Renal pelvis (tissue), 4 donors: ENCODE data around the gene ANKRD23. TPM values are rescaled to one million over a fixed set of nuclear protein-coding genes. Genes with fewer than 3 reads are reported as not detected.
A peak's percentile ranks its signal among the peaks of the same experiment; 100 is the strongest.
"Not testable (repeated sequence)": the region's sequence is repeated elsewhere in the genome, so short reads cannot be mapped to it uniquely, and the experiment has no call there.

Source experiments
- DNase-seq: peaks from one replicate; pipeline ENCODE4 v3.0.0-alpha.2; 2013
- polyA plus RNA-seq, 3 donors: library from polyadenylated mRNA; unstranded; fragments of 120-200 nt; gene quantifications; one replicate each; pipeline ENCODE4 v1.2.1, GENCODE V29; 2013; ENCODE audit not compliant: insufficient read length in 3 of 3

ANKRD23 gene
- polyA plus RNA-seq, 3 donors = 3.9 to 7.3 (median 5.7) TPM

DNA sequence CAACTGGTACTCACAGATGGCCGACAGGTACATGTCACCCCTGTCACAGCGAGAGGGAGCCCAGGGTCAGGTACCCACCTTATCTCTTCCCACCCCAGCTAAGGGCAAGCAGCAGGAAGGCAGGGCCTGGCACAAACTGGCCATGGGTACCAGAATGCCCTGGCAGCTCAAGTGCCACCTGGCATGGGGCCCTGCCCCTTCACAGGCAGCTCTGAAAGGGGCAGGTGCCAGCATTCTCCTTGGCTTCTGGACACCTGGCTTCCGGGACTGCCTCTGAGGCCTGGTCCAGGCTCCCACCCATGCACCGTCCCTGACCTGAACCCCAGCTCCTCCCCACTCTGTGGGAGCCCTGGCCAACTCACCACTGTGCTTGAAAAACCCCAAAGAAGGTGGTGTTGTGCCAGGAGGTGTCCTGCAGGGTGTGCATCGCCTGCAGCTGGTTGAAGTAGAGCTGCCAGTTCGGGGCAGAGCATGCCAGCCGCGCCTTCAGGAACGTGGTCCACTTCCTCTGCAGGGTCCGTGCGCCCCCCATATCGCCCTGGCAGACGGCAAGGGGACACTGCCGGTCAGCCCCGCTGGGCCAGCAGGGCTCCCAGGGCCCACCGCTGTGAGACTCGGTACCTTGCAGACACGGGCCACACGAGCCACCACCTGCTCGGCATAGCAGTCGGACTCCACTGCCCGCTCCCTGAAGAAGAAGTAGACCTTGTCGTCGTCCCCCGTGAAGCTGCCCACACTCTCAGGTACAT, 20.7 kb upstream of the ANKRD23 start:
- DNase-seq = no peak

DNA sequence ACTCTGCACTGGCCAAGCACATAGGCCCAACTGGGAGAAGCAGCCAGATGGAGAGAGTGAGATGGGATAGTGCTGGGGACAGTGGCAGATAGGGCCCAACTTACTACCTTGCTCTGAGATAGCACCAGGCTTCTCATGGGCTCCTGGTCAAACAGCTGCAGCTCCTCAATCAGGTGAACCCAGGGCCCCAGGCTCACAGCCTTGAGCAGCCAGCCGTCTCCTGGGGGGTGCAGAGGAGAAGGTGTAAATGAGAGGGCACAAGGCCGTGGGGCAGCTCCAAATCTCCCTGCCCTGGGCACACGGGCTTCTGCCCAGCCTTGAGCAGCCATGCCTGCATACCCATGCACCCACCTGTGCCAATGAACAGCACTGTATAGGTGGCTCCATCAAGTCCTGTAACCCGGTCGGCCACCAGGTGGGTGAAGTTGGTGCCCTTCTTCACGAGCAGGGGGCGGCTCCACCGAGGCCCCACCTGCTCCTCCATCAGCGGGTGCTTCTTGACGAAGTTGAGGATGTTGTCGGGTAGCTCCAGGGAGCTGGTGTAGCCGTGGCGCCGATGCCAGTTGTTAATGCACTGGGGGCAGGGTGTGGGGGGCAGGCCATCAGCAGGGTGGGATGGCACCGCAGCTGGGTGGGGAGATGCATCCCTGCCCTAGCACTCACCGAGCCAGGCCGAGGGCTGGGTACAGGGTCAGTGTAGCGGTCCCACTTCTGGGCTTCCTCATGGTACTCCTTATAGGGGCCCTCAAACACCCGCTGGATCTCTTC, 19.9 kb upstream of the ANKRD23 start:
- DNase-seq = no peak

GRCh38 chr2:96863056-96863455, 19.2 kb upstream of the ANKRD23 start:
- not testable (repeated sequence) for DNase-seq

DNA sequence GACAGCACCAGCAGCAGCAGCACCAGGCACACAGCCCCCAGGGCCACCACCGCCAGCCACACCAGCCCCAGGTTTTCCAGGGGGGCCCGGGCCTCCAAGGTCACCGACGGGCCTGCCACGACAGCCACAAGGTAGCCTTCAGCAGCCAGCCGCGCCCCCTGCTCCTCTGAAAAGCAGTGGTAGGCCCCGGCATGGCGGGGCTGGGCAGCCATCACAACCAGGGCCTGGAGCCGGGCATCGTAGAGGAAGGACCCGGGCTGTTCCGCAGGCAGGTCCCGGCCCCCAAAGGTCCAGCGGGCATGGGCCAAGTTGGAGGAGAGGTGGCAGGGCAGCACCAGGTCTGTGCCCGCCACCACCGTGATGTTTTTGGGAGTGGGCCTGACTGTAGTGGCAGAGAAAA, 17.3 kb upstream of the ANKRD23 start:
- no peak for DNase-seq

GRCh38 chr2:96860065-96861029, 16.5 kb upstream of the ANKRD23 start:
- DNase-seq = no peak

GRCh38 chr2:96859681-96860064, 15.9 kb upstream of the ANKRD23 start:
- DNase-seq = no peak

DNA sequence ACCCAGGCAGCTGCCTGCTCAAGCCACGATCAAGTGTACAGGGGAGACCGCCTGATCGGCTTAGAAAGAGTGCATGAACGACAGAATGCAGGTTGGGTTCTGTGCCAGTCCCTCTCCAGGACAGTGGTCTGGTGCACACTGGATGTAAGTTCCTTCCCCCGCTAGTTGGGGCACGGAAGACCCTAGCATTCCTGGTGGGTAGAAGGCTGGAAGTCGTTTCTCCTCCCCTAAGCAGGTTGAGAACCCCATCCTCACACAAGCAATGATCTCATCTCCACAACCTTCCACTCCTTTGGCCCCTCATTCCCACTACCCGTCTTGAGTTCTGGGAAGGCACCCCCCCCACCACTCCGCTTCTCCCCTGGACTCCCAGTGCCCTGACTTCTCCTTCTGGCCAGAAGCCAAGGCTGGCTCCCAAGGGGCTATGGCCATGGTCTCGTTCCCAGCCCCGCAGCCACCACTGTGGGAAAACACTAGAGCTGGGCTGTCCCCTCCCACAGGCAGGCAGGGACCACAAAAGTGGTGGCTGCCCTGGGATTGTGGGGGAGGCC, 15.4 kb upstream of the ANKRD23 start:
- no peak for DNase-seq

DNA sequence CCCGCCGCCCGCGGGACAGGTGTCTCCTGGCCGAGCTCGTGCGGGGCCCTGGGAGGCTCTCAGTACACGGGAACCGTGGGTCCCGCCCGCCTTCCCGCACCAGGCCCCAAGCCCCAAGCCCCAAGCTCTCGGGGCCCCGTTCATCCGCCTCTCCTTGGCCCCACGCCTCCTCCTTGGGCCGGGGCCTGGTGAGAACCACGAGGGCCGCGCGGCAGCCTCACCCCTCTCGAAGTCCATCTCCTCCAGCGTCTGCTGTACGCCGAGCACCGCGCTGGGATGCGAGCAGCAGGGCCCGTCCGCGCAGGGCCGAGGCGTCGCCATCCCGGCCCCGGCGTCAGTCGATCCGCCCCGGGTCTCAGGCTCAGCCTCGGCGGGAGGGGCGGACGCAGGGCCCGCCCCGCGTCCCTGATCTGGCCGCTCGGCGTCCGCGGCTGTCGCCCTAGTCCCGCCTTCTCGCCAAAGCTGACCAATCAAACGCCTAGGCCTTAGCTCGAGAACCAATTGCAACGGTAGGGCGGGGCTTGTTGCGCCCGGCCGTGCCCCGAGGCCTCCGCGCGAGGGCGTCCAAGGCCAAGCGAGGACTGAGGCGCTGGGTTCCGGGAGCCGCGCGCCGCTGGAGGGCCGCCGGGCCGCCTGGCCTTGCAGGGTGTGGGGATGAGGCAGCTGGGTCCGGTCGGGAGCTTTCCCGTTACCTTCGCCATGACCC, 14.0 kb upstream of the ANKRD23 start, which contains the start of gene ANKRD39:
Gene ANKRD39, minus strand, starts transcription at position 350 of the 706 bp plus-strand sequence. Its CDS starts 29 bp downstream, at position 321.
- peak; percentile 98 for DNase-seq

- DNase-seq = no peak
Observed at GRCh38 chr2:96856776-96857666, 13.2 kb upstream of the ANKRD23 start.

DNA sequence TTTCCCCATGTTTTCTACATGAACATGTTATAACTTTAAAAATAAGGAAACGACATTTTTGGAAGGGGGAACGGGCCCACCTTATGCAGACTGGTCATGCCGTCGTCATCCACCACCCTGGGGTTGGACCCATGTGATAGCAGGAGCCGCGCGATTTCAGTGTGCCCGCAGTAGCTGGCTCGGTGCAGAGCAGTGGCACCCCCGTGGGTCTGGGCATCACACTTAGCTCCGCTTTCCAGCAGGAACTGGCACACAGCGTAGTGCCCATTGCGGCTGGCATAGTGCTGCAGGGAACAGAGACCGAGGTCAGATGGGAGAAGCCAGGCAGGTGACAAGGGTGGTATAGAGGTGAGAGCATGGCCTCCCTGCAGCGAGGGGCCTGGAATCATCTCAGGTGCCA, 9.5 kb upstream of the ANKRD23 start:
- DNase-seq = no peak

- no peak for DNase-seq
Observed at GRCh38 chr2:96852667-96853066, 8.8 kb upstream of the ANKRD23 start.

GRCh38 chr2:96848264-96848663, 4.4 kb upstream of the ANKRD23 start:
- no peak for DNase-seq

GRCh38 chr2:96847586-96847985, 3.8 kb upstream of the ANKRD23 start:
- no peak for DNase-seq

- no peak for DNase-seq
Observed at GRCh38 chr2:96846825-96847224, 3.0 kb upstream of the ANKRD23 start.

GRCh38 chr2:96844405-96844808, 586 bp upstream of the ANKRD23 start:
- DNase-seq = no peak

- DNase-seq = no peak
Observed at GRCh38 chr2:96842600-96842999, 1.2 kb downstream of the ANKRD23 start.

- DNase-seq = no peak
Observed at GRCh38 chr2:96841701-96842495, 1.9 kb downstream of the ANKRD23 start.

- DNase-seq = no peak
Observed at GRCh38 chr2:96839875-96840850, 3.7 kb downstream of the ANKRD23 start.
